GM12872 (cell line): Measurements from ENCODE around the gene HSPA1L.

Source experiments
- TF ChIP-seq, protein P1 (sequence below): IDR thresholded peaks from 3 replicates; pipeline ENCODE4 v1.5.1; 2011; ENCODE audit warnings: low read depth, mild to moderate bottlenecking, low read length, moderate library complexity; ENCODE audit not compliant: insufficient read depth

HSPA1L gene

DNA sequence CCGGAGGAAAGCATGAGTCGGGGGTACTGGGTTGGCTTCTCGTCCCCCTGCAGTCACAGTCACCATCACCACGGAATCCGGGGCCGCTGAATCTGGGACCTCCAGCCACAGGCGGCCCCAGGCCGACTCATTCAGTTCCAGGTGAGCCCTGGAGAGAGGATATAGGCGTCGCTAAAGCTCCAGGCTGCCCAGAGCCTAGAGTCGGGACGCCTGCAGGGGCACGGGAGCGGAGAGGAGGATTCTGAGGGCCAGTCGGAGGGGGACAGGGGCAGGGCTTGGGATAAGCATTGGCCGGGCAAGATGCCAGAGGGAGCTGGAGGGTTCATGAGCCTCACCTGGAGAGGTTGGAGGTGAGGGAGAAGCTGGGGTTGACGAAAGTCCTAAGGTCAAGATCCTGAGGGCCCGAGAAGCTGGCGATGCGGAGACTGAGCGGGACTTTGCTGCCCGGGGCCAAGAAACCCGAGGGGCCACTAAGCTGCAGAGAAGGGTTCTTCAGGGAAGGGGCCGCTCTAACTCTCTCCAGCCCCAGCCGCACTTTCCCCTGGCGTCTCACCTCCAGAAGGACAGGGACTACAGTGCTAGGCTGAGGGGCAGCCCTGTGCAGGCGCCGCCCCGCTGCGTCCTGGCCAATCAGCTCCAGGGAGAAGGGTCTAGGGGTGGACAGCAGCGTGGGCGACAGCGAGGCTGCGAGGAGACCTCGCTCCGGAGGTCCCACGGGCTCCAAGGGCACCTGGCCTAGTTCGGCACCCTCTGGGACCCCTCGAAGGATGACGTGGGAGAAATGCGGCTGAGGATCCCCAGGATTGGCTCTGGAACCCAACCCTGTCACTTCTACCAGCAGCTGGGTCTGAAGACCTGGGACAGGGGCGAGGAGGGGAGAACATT is 48.9 kb downstream of the HSPA1L start:
- TF ChIP-seq, protein P1, sequence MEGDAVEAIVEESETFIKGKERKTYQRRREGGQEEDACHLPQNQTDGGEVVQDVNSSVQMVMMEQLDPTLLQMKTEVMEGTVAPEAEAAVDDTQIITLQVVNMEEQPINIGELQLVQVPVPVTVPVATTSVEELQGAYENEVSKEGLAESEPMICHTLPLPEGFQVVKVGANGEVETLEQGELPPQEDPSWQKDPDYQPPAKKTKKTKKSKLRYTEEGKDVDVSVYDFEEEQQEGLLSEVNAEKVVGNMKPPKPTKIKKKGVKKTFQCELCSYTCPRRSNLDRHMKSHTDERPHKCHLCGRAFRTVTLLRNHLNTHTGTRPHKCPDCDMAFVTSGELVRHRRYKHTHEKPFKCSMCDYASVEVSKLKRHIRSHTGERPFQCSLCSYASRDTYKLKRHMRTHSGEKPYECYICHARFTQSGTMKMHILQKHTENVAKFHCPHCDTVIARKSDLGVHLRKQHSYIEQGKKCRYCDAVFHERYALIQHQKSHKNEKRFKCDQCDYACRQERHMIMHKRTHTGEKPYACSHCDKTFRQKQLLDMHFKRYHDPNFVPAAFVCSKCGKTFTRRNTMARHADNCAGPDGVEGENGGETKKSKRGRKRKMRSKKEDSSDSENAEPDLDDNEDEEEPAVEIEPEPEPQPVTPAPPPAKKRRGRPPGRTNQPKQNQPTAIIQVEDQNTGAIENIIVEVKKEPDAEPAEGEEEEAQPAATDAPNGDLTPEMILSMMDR = no peak

DNA sequence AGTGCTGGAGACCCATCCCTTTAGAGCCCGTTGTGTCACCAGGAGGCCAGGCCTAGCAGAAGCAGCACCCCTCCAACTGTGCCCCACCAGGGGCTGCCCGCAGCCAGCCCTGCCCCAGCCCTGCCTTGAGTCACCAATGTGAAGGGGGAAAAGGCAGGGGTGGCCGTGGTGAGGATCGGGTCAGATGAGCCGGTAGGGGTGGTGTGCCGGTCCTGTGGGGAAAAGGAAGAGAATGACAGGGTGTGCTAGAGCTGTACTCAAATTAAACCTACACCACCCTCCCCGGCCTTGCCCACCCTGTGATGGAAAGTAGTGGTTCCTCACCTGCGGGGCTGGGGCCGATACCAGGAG is 49.5 kb downstream of the HSPA1L start:
- TF ChIP-seq, protein P1 = no peak

DNA sequence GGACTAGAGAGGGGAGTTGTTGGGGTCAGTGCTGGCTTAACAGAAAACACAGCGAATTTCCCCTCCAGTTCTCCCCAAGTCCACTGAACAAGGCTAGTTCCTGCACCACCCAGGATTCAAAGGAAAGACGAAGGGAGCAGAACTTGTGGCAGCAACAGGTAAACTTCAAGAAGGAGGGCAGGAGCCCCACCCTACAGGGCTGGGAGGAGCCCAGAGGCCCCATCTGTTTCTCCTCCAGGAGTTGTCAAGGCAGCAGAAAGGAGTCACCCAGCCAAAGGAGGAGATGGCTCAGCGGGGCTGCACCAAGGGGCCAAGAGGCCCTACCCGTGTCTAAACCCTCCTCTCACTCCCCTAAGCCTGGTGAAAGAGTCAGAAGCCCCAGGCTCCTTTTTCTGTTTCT is 50.9 kb downstream of the HSPA1L start:
- TF ChIP-seq, protein P1 = no peak

DNA sequence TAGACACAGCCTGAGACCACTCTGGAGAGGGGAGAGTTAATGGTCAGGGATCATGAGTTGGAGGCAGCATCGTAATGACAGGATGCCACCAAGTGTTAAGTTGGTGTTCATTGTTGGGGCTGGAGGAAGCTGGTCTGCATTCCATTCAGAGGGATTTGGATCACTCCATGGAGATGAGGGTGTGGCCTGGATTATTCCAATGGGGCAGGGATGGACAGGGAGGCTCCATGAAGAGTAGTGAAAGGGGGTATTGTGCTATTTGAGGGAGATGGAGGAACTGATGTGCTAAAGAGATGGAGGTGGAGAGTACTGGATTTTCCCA is 51.5 kb downstream of the HSPA1L start:
- TF ChIP-seq, protein P1 = no peak

DNA sequence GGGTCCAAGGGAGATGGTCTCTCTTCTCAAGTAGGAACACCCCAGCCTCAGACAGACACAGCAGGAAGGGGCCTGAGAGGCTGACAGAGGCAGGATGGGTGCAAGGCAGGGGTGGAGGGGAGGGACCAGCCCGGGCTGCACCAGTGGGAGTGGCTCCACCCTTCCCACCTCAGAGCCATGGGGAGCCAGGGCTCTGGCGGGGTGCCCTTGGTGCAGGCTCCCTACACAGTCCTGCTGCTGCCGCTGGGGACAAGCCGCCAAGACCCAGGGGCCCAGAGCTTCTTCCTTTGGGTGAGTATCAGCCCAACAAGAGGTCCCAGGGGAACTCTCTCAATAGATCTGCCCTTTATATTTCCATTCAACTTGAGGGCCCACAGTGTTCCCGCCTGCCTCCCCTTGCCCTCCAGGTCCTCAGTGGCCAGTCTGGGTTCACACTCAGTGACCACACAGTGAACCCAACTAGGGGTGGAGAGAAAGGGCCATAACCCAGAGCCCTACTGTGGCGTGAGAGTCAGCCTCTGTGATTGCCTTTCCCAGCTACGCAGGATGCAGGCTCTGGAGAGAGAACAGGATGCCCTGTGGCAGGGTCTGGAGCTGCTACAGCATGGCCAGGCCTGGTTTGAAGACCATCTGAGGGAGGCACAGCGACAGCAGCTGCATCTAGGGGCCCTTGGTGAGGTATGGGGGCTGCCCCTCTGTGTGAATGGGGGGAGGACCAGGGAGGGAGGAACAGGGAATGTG is 52.0 kb downstream of the HSPA1L start:
- TF ChIP-seq, protein P1 = no peak

DNA sequence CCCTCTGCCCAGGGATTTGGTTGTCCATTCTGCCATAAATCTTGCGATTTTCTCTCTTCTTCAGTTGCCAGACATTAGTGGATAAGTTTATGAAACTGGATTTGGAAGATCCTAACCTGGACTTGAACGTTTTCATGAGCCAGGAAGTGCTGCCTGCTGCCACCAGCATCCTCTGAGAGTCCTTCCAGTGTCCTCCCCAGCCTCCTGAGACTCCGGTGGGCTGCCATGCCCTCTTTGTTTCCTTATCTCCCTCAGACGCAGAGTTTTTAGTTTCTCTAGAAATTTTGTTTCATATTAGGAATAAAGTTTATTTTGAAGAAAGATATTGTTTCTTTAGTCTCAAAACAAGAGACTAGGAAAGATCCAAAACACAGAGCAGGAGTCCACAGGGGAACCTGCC is 52.7 kb downstream of the HSPA1L start, which contains the start of gene SAPCD1:
Gene SAPCD1, plus strand, starts transcription at position 301 of the 400 bp plus-strand sequence. CDS start 399 bp downstream, outside the sequence.
- TF ChIP-seq, protein P1 = no peak

DNA sequence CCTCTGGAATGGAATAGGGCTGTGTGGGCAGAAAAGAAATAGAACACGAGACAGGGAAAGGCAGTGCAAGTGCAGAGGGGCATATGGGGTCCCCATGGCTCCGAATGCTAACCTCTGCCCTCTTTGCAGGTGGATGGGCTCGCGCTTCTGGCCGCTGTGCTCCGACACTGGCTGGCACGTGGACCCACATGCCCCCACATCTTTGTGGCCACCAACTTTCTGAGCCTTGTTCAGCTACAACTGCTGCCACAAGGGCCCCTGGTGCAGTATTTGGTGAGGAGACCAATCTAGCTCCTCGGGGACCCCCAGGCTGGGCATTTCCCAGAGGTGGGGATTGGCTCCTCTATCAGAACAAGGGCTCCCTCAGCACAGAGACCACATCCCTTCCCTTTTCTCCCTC is 53.7 kb downstream of the HSPA1L start:
- TF ChIP-seq, protein P1 = no peak
